WTC11 (cell line): ENCODE data around the gene SENP7. TPM values are rescaled to one million over a fixed set of nuclear protein-coding genes. Genes with fewer than 3 reads are reported as not detected.

Experiments
- ATAC-seq: fragments of 200-7000 bp; cut with Tn5 transposase; 2 replicates; pipeline ENCODE4 v1.10.0; 2021; ENCODE audit warnings: mild to moderate bottlenecking, moderate library complexity
- CTCF ChIA-PET: fragments of 300-600 bp; sonication (Branson Sonifier 250); formaldehyde crosslinking; loops from one replicate; lab custom pipeline; 2021; ENCODE audit warnings: antibody characterized with exemption; lab: Charles Lee
- POLR2A ChIA-PET: fragments of 350-600 bp; sonication (Branson Sonifier 250); formaldehyde crosslinking; loops from one replicate; lab custom pipeline; 2021; ENCODE audit warnings: antibody characterized with exemption; lab: Charles Lee
- DNase-seq: peaks from one replicate; pipeline ENCODE4 v3.0.0; 2021; ENCODE audit warnings: low spot score
- H3K27ac Mint-ChIP-seq: 2 replicates; pipeline ENCODE4 v1.8.0; 2021; ENCODE audit warnings: mixed read lengths
- H3K27me3 Mint-ChIP-seq: 2 replicates; pipeline ENCODE4 v1.8.0; 2021; ENCODE audit warnings: low read depth, mild to moderate bottlenecking, moderate library complexity, mixed read lengths
- H3K36me3 Mint-ChIP-seq: 2 replicates; pipeline ENCODE4 v1.8.0; 2021; ENCODE audit warnings: mixed read lengths
- H3K4me1 Mint-ChIP-seq: 2 replicates; pipeline ENCODE4 v1.8.0; 2022; ENCODE audit warnings: mixed read lengths
- H3K4me3 Mint-ChIP-seq: 2 replicates; pipeline ENCODE4 v1.8.0; 2021; ENCODE audit warnings: mild to moderate bottlenecking, moderate library complexity, mixed read lengths
- H3K9me3 Mint-ChIP-seq: 2 replicates; pipeline ENCODE4 v1.8.0; 2021; ENCODE audit warnings: mixed read lengths
- ATF2 ChIP-seq: sonication (generic); formaldehyde crosslinking; IDR thresholded peaks from 2 replicates; pipeline ENCODE4 v1.8.1; 2022; ENCODE audit warnings: low read depth, missing genetic modification reagents, borderline replicate concordance
- ATF6 ChIP-seq: sonication (generic); formaldehyde crosslinking; IDR thresholded peaks from 2 replicates; pipeline ENCODE4 v1.8.1; 2023; ENCODE audit warnings: mild to moderate bottlenecking, missing genetic modification reagents
- CBFB ChIP-seq: sonication (generic); formaldehyde crosslinking; IDR thresholded peaks from 2 replicates; pipeline ENCODE4 v1.8.1; 2022; ENCODE audit warnings: mild to moderate bottlenecking, low read depth, missing genetic modification reagents
- CDX4 ChIP-seq: fragments of 250-450 bp; sonication (Bioruptor Pico); IDR thresholded peaks from 2 replicates; pipeline ENCODE4 v1.9.0; 2021; ENCODE audit warnings: moderate library complexity, mild to moderate bottlenecking, inconsistent platforms, borderline replicate concordance
- CREB1 ChIP-seq: sonication (generic); formaldehyde crosslinking; IDR thresholded peaks from 2 replicates; pipeline ENCODE4 v1.8.0; 2023; ENCODE audit warnings: mild to moderate bottlenecking, missing genetic modification reagents
- E2F5 ChIP-seq: sonication (generic); formaldehyde crosslinking; IDR thresholded peaks from 2 replicates; pipeline ENCODE4 v1.8.1; 2022; ENCODE audit warnings: mild to moderate bottlenecking, moderate library complexity, missing genetic modification reagents
- EMX1 ChIP-seq: fragments of 250-450 bp; sonication (Bioruptor Pico); IDR thresholded peaks from 2 replicates; pipeline ENCODE4 v1.8.0; 2021; ENCODE audit warnings: mild to moderate bottlenecking
- ESRRA ChIP-seq: sonication (generic); formaldehyde crosslinking; IDR thresholded peaks from 2 replicates; pipeline ENCODE4 v1.8.1; 2022; ENCODE audit warnings: mild to moderate bottlenecking, missing genetic modification reagents, borderline replicate concordance
- FOXK1 ChIP-seq: sonication (generic); formaldehyde crosslinking; IDR thresholded peaks from 2 replicates; pipeline ENCODE4 v1.8.0; 2022; ENCODE audit warnings: mild to moderate bottlenecking, moderate library complexity, missing genetic modification reagents
- JAZF1 ChIP-seq: fragments of 250-450 bp; sonication (Bioruptor Pico); IDR thresholded peaks from 2 replicates; pipeline ENCODE4 v1.9.0; 2021; ENCODE audit warnings: moderate library complexity, mild to moderate bottlenecking, inconsistent platforms
- KAT7 ChIP-seq: sonication (generic); formaldehyde crosslinking; IDR thresholded peaks from 2 replicates; pipeline ENCODE4 v1.8.1; 2023; ENCODE audit warnings: missing genetic modification reagents, mild to moderate bottlenecking, borderline replicate concordance
- MLX ChIP-seq: sonication (generic); formaldehyde crosslinking; IDR thresholded peaks from 2 replicates; pipeline ENCODE4 v1.8.1; 2023; ENCODE audit warnings: mild to moderate bottlenecking, missing genetic modification reagents, moderate library complexity
- PRRX2 ChIP-seq: fragments of 250-450 bp; sonication (Bioruptor Pico); IDR thresholded peaks from 2 replicates; pipeline ENCODE4 v1.8.0; 2021; ENCODE audit warnings: mild to moderate bottlenecking
- RELA ChIP-seq: sonication (generic); formaldehyde crosslinking; IDR thresholded peaks from 2 replicates; pipeline ENCODE4 v1.8.1; 2022; ENCODE audit warnings: missing genetic modification reagents, mild to moderate bottlenecking, borderline replicate concordance
- SMAD3 ChIP-seq: sonication (generic); formaldehyde crosslinking; IDR thresholded peaks from 2 replicates; pipeline ENCODE4 v1.8.0; 2022; ENCODE audit warnings: missing genetic modification reagents, mild to moderate bottlenecking, borderline replicate concordance
- STAT6 ChIP-seq: sonication (generic); formaldehyde crosslinking; conservative IDR thresholded peaks from 2 replicates; pipeline ENCODE4 v1.8.1; 2023; ENCODE audit warnings: mild to moderate bottlenecking, low read depth, missing genetic modification reagents, moderate library complexity
- TEAD4 ChIP-seq: sonication (generic); formaldehyde crosslinking; IDR thresholded peaks from 2 replicates; pipeline ENCODE4 v1.8.0; 2022; ENCODE audit warnings: mild to moderate bottlenecking, missing genetic modification reagents
- USF1 ChIP-seq: sonication (generic); formaldehyde crosslinking; IDR thresholded peaks from 2 replicates; pipeline ENCODE4 v1.8.0; 2022; ENCODE audit warnings: mild to moderate bottlenecking, missing genetic modification reagents
- ZMAT4 ChIP-seq: fragments of 250-450 bp; sonication (Bioruptor Pico); IDR thresholded peaks from 2 replicates; pipeline ENCODE4 v1.9.0; 2021; ENCODE audit warnings: mild to moderate bottlenecking
- ZNF121 ChIP-seq: sonication (generic); formaldehyde crosslinking; IDR thresholded peaks from 2 replicates; pipeline ENCODE4 v1.8.0; 2023; ENCODE audit warnings: missing genetic modification reagents
- ZNF263 ChIP-seq: sonication (generic); formaldehyde crosslinking; IDR thresholded peaks from 2 replicates; pipeline ENCODE4 v1.8.1; 2022; ENCODE audit warnings: low read depth, mild to moderate bottlenecking, moderate library complexity, missing genetic modification reagents
- total RNA-seq: library from RNA; stranded (reverse); gene quantifications from 3 replicates; pipeline ENCODE4 v1.2.3, GENCODE V29; 2021

SENP7 gene
- total RNA-seq, 1 experiment from 2014 or later, result 10.5 TPM

GRCh38 chr3:101484805-101485620 lies 28.0 kb downstream of the SENP7 start:
- Mint-ChIP-seq H3K27me3 (no peaks in the 10 kb centered on the region), H3K36me3 (no peaks in the 10 kb centered on the region), H3K9me3 (no peaks in the 10 kb centered on the region), H3K4me1 (peaks cover 20% of the 10 kb centered on the region), H3K27ac (no peak overlapping the region), H3K4me3 (no peak overlapping the region)
- DNase-seq, result no peak
- POLR2A ChIA-PET, result no interaction called here
- CTCF ChIA-PET, result interaction anchor here (1.4 kb wide), 1 partner anchor 10 kb away, joined by 5 read pairs; no protein-coding TSS in a partner anchor
- no peak; the same call in 1 of the 2 replicates for ATAC-seq
- TF ChIP-seq CDX4 (CRISPR knock-in tag) (no peak), CBFB (no peak), KAT7 (no peak), ATF6 (CRISPR knock-in tag) (no peak), ATF2 (no peak), CREB1 (CRISPR knock-in tag) (no peak), USF1 (CRISPR knock-in tag) (no peak), STAT6 (CRISPR knock-in tag) (no peak), FOXK1 (CRISPR knock-in tag) (no peak), ZMAT4 (CRISPR knock-in tag) (no peak), ZNF263 (CRISPR knock-in tag) (no peak), EMX1 (CRISPR knock-in tag) (no peak), SMAD3 (CRISPR knock-in tag) (no peak)

- no peak for DNase-seq
- Mint-ChIP-seq H3K27ac (no peak overlapping the region), H3K4me1 (peaks cover 6% of the 10 kb centered on the region), H3K9me3 (peaks cover 10% of the 10 kb centered on the region), H3K27me3 (no peaks in the 10 kb centered on the region), H3K36me3 (peaks cover 6% of the 10 kb centered on the region; the same call in 1 of the 2 replicates), H3K4me3 (no peak overlapping the region)
- POLR2A ChIA-PET, result no interaction called here
- CTCF ChIA-PET, result interaction anchor here (1.4 kb wide), 1 partner anchor 17 kb away, joined by 4 read pairs; no protein-coding TSS in a partner anchor
- no peak for ATAC-seq
- TF ChIP-seq PRRX2, result no peak
- no peak for TF ChIP-seq E2F5 (CRISPR knock-in tag)
- no peak for TF ChIP-seq ESRRA (CRISPR knock-in tag)
- TF ChIP-seq ZNF121, result no peak
- TF ChIP-seq CDX4 (CRISPR knock-in tag), result no peak
- no peak for TF ChIP-seq TEAD4 (CRISPR knock-in tag)
- TF ChIP-seq EMX1 (CRISPR knock-in tag), result no peak
- no peak for TF ChIP-seq FOXK1 (CRISPR knock-in tag)
- TF ChIP-seq RELA (CRISPR knock-in tag), result no peak
- TF ChIP-seq MLX, result no peak
- TF ChIP-seq JAZF1, result no peak
Measured at GRCh38 chr3:101478980-101479379, 34.0 kb downstream of the SENP7 start.
